ENCODE data around the gene ARID4B.
A peak's percentile ranks its signal among the peaks of the same experiment; 100 is the strongest.

Gene ARID4B

GRCh38 chr1:235325854-235326253 lies 2.1 kb downstream of the ARID4B start:
- H3K4me2 ChIP-seq (ENCODE audit: low read depth, low read length, poor library complexity, severe bottlenecking), result peak overlapping the region; percentile 96
- H3K27me3 ChIP-seq (ENCODE audit: low read length), result no peaks in the 10 kb centered on the region
- H3K4me3 ChIP-seq (ENCODE audit: insufficient read depth, low read length, poor library complexity, severe bottlenecking), result peak overlapping the region; percentile 78
- H3K9me3 ChIP-seq (ENCODE audit: insufficient read depth, low read length), result no peaks in the 10 kb centered on the region
- H3F3A ChIP-seq (ENCODE audit: insufficient read depth), result peaks cover 30% of the 10 kb centered on the region
- H4K20me1 ChIP-seq (ENCODE audit: low read depth, low read length), result peaks cover 20% of the 10 kb centered on the region
- no peak overlapping the region for H2AFZ ChIP-seq (ENCODE audit: low read depth, low read length, severe bottlenecking)
- H3K79me2 ChIP-seq (ENCODE audit: insufficient read depth, low read length), result peaks cover 90% of the 10 kb centered on the region
- H3K36me3 ChIP-seq (ENCODE audit: low read length), result no peaks in the 10 kb centered on the region; the same call in 1 of the 2 replicates
- peak overlapping the region; percentile 78 for H3K27ac ChIP-seq (ENCODE audit: low read depth, low read length)
- H3K9me2 ChIP-seq (replicated peaks; ENCODE audit: insufficient read depth, low read length), result no peaks in the 10 kb centered on the region
- H3K9ac ChIP-seq (ENCODE audit: low read length), result peak overlapping the region; percentile 95
- no peak for TF ChIP-seq CTCF (IDR thresholded peaks at IDR 0.05; ENCODE audit: insufficient read depth, low read length, poor library complexity, severe bottlenecking)
- TF ChIP-seq EZH2phosphoT487 (conservative IDR thresholded peaks at IDR 0.05; ENCODE audit: low read length), result no peak

GRCh38 chr1:235325139-235325538 lies 2.8 kb downstream of the ARID4B start:
- Histone ChIP-seq H3K4me3 (ENCODE audit: insufficient read depth, low read length, poor library complexity, severe bottlenecking) (peak overlapping the region; percentile 78), H3K9ac (ENCODE audit: low read length) (peak overlapping the region; percentile 95), H3K4me2 (ENCODE audit: low read depth, low read length, poor library complexity, severe bottlenecking) (peak overlapping the region; percentile 96)

GRCh38 chr1:235324296-235324695 lies 3.7 kb downstream of the ARID4B start:
- Histone ChIP-seq H3K27me3 (ENCODE audit: low read length) (no peaks in the 10 kb centered on the region), H3F3A (ENCODE audit: insufficient read depth) (peaks cover 24% of the 10 kb centered on the region), H3K9me3 (ENCODE audit: insufficient read depth, low read length) (no peaks in the 10 kb centered on the region), H3K9ac (ENCODE audit: low read length) (0 out of 2 replicates have a peak overlapping the region, but pooled peaks have one; percentile 95), H3K27ac (ENCODE audit: low read depth, low read length) (peak overlapping the region; percentile 78), H3K36me3 (ENCODE audit: low read length) (no peaks in the 10 kb centered on the region; the same call in 1 of the 2 replicates), H3K79me2 (ENCODE audit: insufficient read depth, low read length) (peaks cover 89% of the 10 kb centered on the region), H4K20me1 (ENCODE audit: low read depth, low read length) (peaks cover 20% of the 10 kb centered on the region), H3K4me3 (ENCODE audit: insufficient read depth, low read length, poor library complexity, severe bottlenecking) (no peak overlapping the region), H3K4me2 (ENCODE audit: low read depth, low read length, poor library complexity, severe bottlenecking) (peak overlapping the region; percentile 96), H3K9me2 (replicated peaks; ENCODE audit: insufficient read depth, low read length) (no peaks in the 10 kb centered on the region), H2AFZ (ENCODE audit: low read depth, low read length, severe bottlenecking) (no peak overlapping the region)
- TF ChIP-seq EZH2phosphoT487 (conservative IDR thresholded peaks at IDR 0.05; ENCODE audit: low read length) (no peak), CTCF (IDR thresholded peaks at IDR 0.05; ENCODE audit: insufficient read depth, low read length, poor library complexity, severe bottlenecking) (no peak)

More at GRCh38 chr1:235325139-235325538, 2.8 kb downstream of the ARID4B start:
- Histone ChIP-seq H3K9me3 (ENCODE audit: insufficient read depth, low read length) (no peaks in the 10 kb centered on the region), H2AFZ (ENCODE audit: low read depth, low read length, severe bottlenecking) (no peak overlapping the region), H3K27ac (ENCODE audit: low read depth, low read length) (peak overlapping the region; percentile 78), H3K27me3 (ENCODE audit: low read length) (no peaks in the 10 kb centered on the region), H3K9me2 (replicated peaks; ENCODE audit: insufficient read depth, low read length) (no peaks in the 10 kb centered on the region), H3K79me2 (ENCODE audit: insufficient read depth, low read length) (peaks cover 90% of the 10 kb centered on the region), H4K20me1 (ENCODE audit: low read depth, low read length) (peaks cover 20% of the 10 kb centered on the region), H3F3A (ENCODE audit: insufficient read depth) (peaks cover 30% of the 10 kb centered on the region), H3K36me3 (ENCODE audit: low read length) (no peaks in the 10 kb centered on the region; the same call in 1 of the 2 replicates)
- TF ChIP-seq CTCF (IDR thresholded peaks at IDR 0.05; ENCODE audit: insufficient read depth, low read length, poor library complexity, severe bottlenecking) (no peak), EZH2phosphoT487 (conservative IDR thresholded peaks at IDR 0.05; ENCODE audit: low read length) (no peak)
